HG02678 (cell line): ENCODE results near the gene CLEC6A.
A peak's percentile ranks its signal among the peaks of the same experiment; 100 is the strongest.
"Not testable (repeated sequence)": the region's sequence is repeated elsewhere in the genome, so short reads cannot be mapped to it uniquely, and the experiment has no call there.

Experiments used
- ATAC-seq: cut with Tn5 transposase; IDR thresholded peaks from one replicate; pipeline ENCODE4 v1.9.1; 2021; ENCODE audit warnings: mild to moderate bottlenecking, moderate library complexity; ENCODE audit not compliant: unreplicated experiment

The CLEC6A gene

GRCh38 chr12:8493084-8493483 is 37.3 kb downstream of the CLEC6A start:
- peak; percentile 98 for ATAC-seq

- ATAC-seq, result not testable (repeated sequence)
Measured at GRCh38 chr12:8495671-8496070, 39.9 kb downstream of the CLEC6A start.

GRCh38 chr12:8496074-8496473 is 40.3 kb downstream of the CLEC6A start:
- not testable (repeated sequence) for ATAC-seq

DNA sequence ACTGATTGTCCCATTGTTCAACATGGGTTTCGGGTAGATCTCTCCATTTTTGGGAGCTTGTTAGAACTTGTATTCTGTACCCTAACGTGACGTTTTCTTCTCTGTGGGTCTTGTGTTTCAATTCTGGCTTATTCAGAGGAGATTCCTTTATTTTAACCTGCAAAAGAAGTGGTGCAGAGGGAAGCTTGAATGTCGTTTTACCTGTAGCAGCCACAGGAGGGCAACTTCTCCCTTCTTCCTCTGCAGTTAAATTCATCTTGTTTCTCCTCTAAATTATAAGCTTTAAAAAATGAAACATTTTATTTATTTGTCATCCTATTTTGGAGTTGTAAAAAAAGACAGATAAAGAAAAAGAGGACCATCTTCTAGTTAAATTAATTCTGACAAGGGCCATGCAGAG is 43.9 kb downstream of the CLEC6A start:
- ATAC-seq, result no peak

DNA sequence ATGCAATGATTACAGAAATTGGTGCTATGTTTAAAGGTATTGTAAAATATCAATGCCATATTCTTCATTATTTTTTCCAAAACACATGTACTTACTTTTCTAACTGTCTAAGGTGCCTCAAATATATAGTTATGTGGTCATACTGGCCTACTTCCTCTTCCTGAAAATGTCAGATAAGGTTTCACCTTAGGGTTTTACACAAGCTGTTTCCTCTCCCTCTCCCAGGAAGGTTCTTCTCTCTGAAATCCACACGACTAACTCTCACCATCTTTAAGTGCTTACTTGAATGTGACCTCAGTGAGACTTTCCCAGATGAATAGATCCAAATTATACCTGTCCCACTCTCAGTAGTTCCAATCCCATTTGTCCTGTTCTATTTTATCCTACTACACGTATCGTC is 46.0 kb downstream of the CLEC6A start:
- ATAC-seq, result no peak

GRCh38 chr12:8504351-8504750 is 48.6 kb downstream of the CLEC6A start:
- ATAC-seq, result no peak

DNA sequence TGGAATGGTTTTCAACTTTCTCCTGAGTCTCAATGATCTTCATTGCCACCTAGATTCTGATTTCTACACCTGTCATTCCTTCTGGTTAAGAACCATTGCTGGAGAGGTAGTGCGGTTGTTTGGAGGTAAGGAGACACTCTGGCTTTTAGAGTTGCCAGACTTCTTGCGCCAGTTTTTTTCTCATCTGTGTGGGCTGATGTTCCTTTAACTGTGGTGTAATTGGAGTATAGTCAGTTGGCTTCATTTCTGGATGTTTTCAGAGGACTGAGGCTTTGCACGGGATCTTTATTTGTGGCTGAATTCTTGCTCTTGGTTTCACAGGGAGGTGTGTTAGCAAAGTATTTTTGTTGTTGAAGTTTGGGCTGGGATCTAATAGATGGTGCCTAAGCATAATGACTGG is 51.8 kb downstream of the CLEC6A start:
- ATAC-seq, result no peak

GRCh38 chr12:8508223-8508622 is 52.5 kb downstream of the CLEC6A start:
- ATAC-seq, result no peak

DNA sequence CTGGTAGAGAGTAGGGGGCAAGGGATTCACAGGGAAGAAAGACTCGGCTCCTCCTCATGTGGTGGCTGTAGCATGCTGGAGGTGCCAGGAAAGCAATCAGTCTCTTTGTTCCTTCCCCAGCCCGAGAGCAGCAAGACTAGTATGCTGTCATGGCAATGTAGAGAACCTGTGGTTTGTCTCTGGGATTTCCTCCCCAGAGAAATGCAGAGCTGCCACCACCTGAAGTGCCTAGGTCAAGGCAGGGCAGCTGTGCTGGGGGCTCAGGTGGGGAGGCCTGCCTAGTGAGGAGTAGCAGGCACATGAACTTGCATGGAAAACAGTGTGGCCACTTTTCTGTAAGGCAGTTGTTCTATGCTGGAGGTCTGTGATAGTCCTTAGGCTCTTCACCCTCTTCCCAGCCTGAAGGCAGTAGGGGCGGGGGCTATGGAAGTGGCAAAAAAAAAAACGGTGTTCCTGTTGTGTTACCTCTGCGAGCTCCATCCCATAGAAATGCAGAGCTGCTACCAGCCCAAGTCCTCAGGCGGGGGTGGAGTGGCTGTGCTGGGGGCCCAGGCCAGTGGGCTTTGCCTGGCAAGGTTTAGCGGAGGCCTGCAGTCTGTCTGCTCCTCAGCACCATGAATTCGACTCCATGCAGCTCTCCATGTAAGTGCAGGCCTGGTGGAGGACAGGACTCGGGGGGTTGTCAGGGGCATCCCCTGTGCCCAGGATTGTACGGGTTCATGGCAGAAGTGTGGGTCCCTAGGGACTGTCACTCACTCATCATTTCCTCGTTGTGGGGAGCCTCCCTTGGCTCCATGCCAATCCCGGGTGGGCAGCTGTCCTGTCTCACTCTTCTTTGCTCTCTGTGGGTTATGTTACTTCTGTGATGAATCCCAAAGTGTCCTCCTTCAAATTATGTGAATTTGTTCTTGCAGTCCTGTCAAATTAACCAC is 53.4 kb downstream of the CLEC6A start:
- no peak for ATAC-seq

- no peak for ATAC-seq
Measured at GRCh38 chr12:8513256-8513655, 57.5 kb downstream of the CLEC6A start, which contains the start of gene CLEC4D. Gene CLEC4D (plus strand): TSS chr12:8513503. CDS start chr12:8513733, 230 bp downstream.

- ATAC-seq, result no peak
Measured at GRCh38 chr12:8517971-8518370, 62.2 kb downstream of the CLEC6A start.

DNA sequence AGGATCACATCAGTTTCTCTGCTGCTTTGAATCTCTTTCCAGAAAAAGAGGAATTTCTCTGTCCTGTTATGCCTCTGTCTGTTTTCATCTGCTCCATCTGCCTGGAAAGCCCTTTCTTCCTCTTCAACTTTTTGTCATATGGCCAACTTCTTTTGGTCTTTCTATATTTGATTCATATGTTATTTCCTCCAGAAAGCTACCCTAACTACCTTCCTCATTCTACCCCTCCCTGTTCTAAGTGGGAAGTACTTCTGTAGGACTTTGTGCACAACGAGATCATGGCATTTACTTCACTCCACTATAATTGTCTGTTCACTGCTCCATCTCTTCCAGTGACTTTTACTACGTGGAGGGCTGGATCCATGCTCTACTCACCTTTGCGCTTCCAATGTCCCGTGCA is 63.4 kb downstream of the CLEC6A start:
- no peak for ATAC-seq

DNA sequence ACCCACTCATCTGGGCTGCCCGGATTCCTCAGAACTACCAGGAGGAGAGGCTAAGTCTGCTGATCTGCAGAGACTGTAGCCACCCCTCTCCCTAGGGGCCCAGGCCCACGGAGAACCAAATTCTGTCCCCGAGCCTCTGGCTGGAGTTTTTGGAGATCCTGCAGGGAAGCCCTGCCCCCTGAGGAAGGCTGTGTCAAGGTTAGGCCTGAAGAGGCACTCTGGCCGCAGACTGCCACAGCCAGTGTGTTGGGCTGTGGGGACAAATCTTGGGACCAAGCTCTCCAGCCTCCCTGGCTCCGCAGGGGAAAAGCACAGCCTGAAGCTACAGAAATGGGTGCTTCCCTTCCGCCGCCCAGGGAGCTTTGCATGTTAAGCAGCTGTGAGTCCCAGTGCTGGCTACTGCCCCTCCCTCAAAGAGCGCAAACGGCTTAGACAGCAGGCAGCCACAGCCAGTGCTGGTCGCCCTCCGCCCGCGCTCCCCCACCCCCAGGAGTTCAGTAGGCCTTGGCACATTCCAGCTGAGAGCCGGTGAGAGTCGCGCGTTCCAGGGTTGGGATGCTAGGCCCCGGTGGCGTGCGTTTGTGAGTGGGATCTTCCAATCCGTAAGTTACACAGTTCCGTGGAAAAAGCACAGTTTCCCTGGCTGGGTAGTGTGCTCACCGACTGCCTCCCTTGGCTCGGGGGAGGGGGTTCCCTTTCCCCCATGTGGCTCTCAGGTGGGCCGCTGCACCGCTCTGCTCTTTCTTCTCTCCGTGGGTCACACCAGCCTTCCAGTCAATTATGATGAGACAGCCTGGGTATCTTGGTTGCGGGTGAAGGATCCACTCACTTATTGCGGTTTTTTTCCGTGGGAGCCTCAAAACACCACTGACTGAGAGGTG is 71.7 kb downstream of the CLEC6A start:
- no peak for ATAC-seq
